B cell (primary cell): ENCODE data around the gene DLG2.

Experiments
- CTCF ChIP-seq: fragments of 200-600 bp; IDR thresholded peaks from one replicate; pipeline ENCODE4 v1.8.0; 2022; ENCODE audit warnings: antibody characterized with exemption, mild to moderate bottlenecking
- EZH2 ChIP-seq: IDR thresholded peaks from 2 replicates; pipeline ENCODE4 v1.6.1; 2012; ENCODE audit warnings: borderline replicate concordance, low read depth, mild to moderate bottlenecking, moderate library complexity, low read length; ENCODE audit not compliant: insufficient read depth, poor library complexity, severe bottlenecking

- TF ChIP-seq CTCF (no peak), EZH2 (no peak)
These were observed 100.6 kb downstream of the DLG2 start for GRCh38 chr11:85526564-85526963.
